ENCODE measurements around the gene PNCK.

- TF ChIP-seq, protein P1, sequence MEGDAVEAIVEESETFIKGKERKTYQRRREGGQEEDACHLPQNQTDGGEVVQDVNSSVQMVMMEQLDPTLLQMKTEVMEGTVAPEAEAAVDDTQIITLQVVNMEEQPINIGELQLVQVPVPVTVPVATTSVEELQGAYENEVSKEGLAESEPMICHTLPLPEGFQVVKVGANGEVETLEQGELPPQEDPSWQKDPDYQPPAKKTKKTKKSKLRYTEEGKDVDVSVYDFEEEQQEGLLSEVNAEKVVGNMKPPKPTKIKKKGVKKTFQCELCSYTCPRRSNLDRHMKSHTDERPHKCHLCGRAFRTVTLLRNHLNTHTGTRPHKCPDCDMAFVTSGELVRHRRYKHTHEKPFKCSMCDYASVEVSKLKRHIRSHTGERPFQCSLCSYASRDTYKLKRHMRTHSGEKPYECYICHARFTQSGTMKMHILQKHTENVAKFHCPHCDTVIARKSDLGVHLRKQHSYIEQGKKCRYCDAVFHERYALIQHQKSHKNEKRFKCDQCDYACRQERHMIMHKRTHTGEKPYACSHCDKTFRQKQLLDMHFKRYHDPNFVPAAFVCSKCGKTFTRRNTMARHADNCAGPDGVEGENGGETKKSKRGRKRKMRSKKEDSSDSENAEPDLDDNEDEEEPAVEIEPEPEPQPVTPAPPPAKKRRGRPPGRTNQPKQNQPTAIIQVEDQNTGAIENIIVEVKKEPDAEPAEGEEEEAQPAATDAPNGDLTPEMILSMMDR (IDR thresholded peaks at IDR 0.05): no peak
- TF ChIP-seq POLR2AphosphoS5 (IDR thresholded peaks at IDR 0.05; ENCODE audit: low read depth, low read length) (no peak), REST (IDR thresholded peaks at IDR 0.05; ENCODE audit: insufficient read depth in 1 of 2, low read depth in 2 of 2, low read length in 1 of 2) (no peak)
Observed at GRCh38 chrX:153671589-153672530, 1.8 kb downstream of the PNCK start.
